CD14-positive monocyte (primary cell): ENCODE data around the gene DCP1A. TPM values are rescaled to one million over a fixed set of nuclear protein-coding genes. Genes with fewer than 3 reads are reported as not detected.

ENCODE experiments used
- DNase-seq, 3 donors: peaks; one replicate each; pipeline ENCODE4 v3.0.0-alpha.2; 2011 to 2022
- H2AFZ ChIP-seq: 2 replicates; pipeline ENCODE4 v1.6.0; 2012; ENCODE audit warnings: mild to moderate bottlenecking, low read depth, low read length, inconsistent platforms; ENCODE audit not compliant: insufficient read depth, poor library complexity, severe bottlenecking
- H3K27ac ChIP-seq, 2 donors: 1 replicate in 1 of 2; 2 replicates in 1 of 2; pipeline ENCODE4 v1.5.1; 2012 to 2013; ENCODE audit warnings: low read length in 2 of 2, control low read depth in 1 of 2, inconsistent platforms in 1 of 2, low read depth in 1 of 2, mild to moderate bottlenecking in 1 of 2
- H3K27me3 ChIP-seq, 2 donors: one replicate each; pipeline versions ENCODE4 v1.6.0 to v1.6.1; 2011 to 2013; ENCODE audit warnings: low read length in 2 of 2; ENCODE audit not compliant: control insufficient read depth in 2 of 2, insufficient read depth in 2 of 2
- H3K36me3 ChIP-seq, 2 donors: replicated peaks in 1 of 2; 1 replicate in 1 of 2; 2 replicates in 1 of 2; pipeline versions ENCODE4 v1.5.1 to v1.6.1; 2012 to 2013; ENCODE audit warnings: low read length in 2 of 2, control low read depth in 1 of 2, inconsistent platforms in 1 of 2, mild to moderate bottlenecking in 1 of 2; ENCODE audit not compliant: insufficient read depth in 2 of 2, control insufficient read depth in 1 of 2
- H3K4me1 ChIP-seq, 2 donors: 1 replicate in 1 of 2; 2 replicates in 1 of 2; pipeline versions ENCODE4 v1.5.1 to v1.6.1; 2012 to 2013; ENCODE audit warnings: low read length in 2 of 2, control low read depth in 1 of 2, inconsistent platforms in 1 of 2, mild to moderate bottlenecking in 1 of 2, moderate library complexity in 1 of 2; ENCODE audit not compliant: insufficient read depth in 2 of 2, control insufficient read depth in 1 of 2
- H3K4me2 ChIP-seq: replicated peaks from 2 replicates; pipeline ENCODE3; 2012; ENCODE audit warnings: low read length, moderate library complexity, mild to moderate bottlenecking; ENCODE audit not compliant: poor library complexity, severe bottlenecking; ENCODE audit errors: extremely low read depth
- H3K4me3 ChIP-seq, 3 experiments: fragments of 200-600 bp in 1 of 3; sonication (generic) in 1 of 3; replicated peaks in 1 of 3; 1 replicate in 2 of 3; 2 replicates in 1 of 3; pipeline ENCODE4 v1.5.1; 2011 to 2013; ENCODE audit warnings: low read length in 3 of 3, mild to moderate bottlenecking in 3 of 3, control low read depth in 2 of 3, low read depth in 2 of 3, inconsistent platforms in 1 of 3, moderate library complexity in 1 of 3
- H3K79me2 ChIP-seq: 2 replicates; pipeline ENCODE4 v1.6.0; 2012; ENCODE audit warnings: mild to moderate bottlenecking, control low read depth, inconsistent platforms, low read length, moderate library complexity; ENCODE audit not compliant: insufficient read depth
- H3K9ac ChIP-seq: 2 replicates; pipeline ENCODE4 v1.6.0; 2017; ENCODE audit warnings: low read length, mild to moderate bottlenecking; ENCODE audit not compliant: insufficient read depth, poor library complexity, severe bottlenecking
- H3K9me3 ChIP-seq, 2 donors: replicated peaks in 1 of 2; 1 replicate in 1 of 2; 2 replicates in 1 of 2; pipeline versions ENCODE4 v1.5.1 to v1.6.1; 2012 to 2013; ENCODE audit warnings: low read length in 2 of 2, control low read depth in 1 of 2; ENCODE audit not compliant: control insufficient read depth in 1 of 2, insufficient read depth in 1 of 2
- H4K20me1 ChIP-seq: 2 replicates; pipeline ENCODE4 v1.6.0; 2012; ENCODE audit warnings: mild to moderate bottlenecking, low read length, control low read depth, moderate library complexity; ENCODE audit not compliant: insufficient read depth
- H3K27ac Mint-ChIP-seq, 7 donors: one replicate each; pipeline ENCODE4 v1.8.0; 2020; ENCODE audit warnings: mild to moderate bottlenecking in 7 of 7, mixed read lengths in 7 of 7, moderate library complexity in 6 of 7, inconsistent platforms in 2 of 7
- H3K27me3 Mint-ChIP-seq, 3 donors: one replicate each; pipeline ENCODE4 v1.8.0; 2021 to 2022; ENCODE audit warnings: low read depth in 3 of 3, mild to moderate bottlenecking in 3 of 3, mixed read lengths in 3 of 3, moderate library complexity in 3 of 3, inconsistent platforms in 1 of 3
- H3K36me3 Mint-ChIP-seq, 2 donors: one replicate each; pipeline ENCODE4 v1.8.0; 2020; ENCODE audit warnings: mixed read lengths in 2 of 2, inconsistent platforms in 1 of 2, mild to moderate bottlenecking in 1 of 2
- H3K4me1 Mint-ChIP-seq: one replicate; pipeline ENCODE4 v1.8.0; 2020; ENCODE audit warnings: mild to moderate bottlenecking, mixed read lengths
- H3K4me3 Mint-ChIP-seq, 2 donors: one replicate each; pipeline ENCODE4 v1.8.0; 2020; ENCODE audit warnings: mild to moderate bottlenecking in 2 of 2, mixed read lengths in 2 of 2, moderate library complexity in 1 of 2
- H3K9me3 Mint-ChIP-seq, 7 donors: one replicate each; pipeline ENCODE4 v1.8.0; 2020 to 2022; ENCODE audit warnings: mixed read lengths in 7 of 7, mild to moderate bottlenecking in 6 of 7, moderate library complexity in 6 of 7, inconsistent platforms in 2 of 7
- CTCF ChIP-seq: fragments of 200-600 bp; IDR thresholded peaks from one replicate; pipeline ENCODE4 v1.8.0; 2022; ENCODE audit warnings: antibody characterized with exemption, mild to moderate bottlenecking
- whole genome bisulfite sequencing: methylation state at CpG from one replicate; pipeline ENCODE4 v1.1.5; 2013; ENCODE audit warnings: missing lambda C conversion rate; ENCODE audit not compliant: insufficient coverage; 5-methylcytosine and 5-hydroxymethylcytosine counted together
- intact Hi-C, 2 donors: fragments of 100-400 bp; cut with micrococcal nuclease; formaldehyde crosslinking; loops; one replicate each; pipeline versions ENCODE4 v1.15.0 to v1.15.1; 2023
- polyA plus RNA-seq, 3 donors: library from polyadenylated mRNA; depleted of rRNA in 1 of 3; unstranded in 2 of 3; stranded (reverse) in 1 of 3; fragments of 300-500 nt in 2 of 3; fragments of >200 nt in 1 of 3; fragmentation: Illumina TruSeq in 2 of 3; gene quantifications; 1 replicate in 2 of 3; 2 replicates in 1 of 3; pipeline ENCODE4 v1.2.3, GENCODE V29; 2012 to 2021

DCP1A gene
- polyA plus RNA-seq, 3 donors: 11.9 to 25.4 (median 19.3) TPM

- WGBS: 0% methylated on average over 8 of the region's 11 CpGs
- peaks cover 23% of the 10 kb centered on the region for H3K4me1 Mint-ChIP-seq
- H3K4me2 ChIP-seq: peak overlapping the region; percentile 90
- H3K9me3 Mint-ChIP-seq: peaks cover 0 to 2% (median 0%) of the 10 kb centered on the region in 7 donors
- intact Hi-C loops: loop anchor here in 1 of 2 donors (5.0 kb wide), 1 partner anchor 545 kb away; the partner anchor contains the start of gene SELENOK
- DNase-seq: no peak
- peak overlapping the region; percentile 96 for H2AFZ ChIP-seq
- no peak for TF ChIP-seq CTCF
- H3K4me3 ChIP-seq: peak overlapping the region; percentile 61 to 100 (median 98)
- no peaks in the 10 kb centered on the region for H3K9me3 ChIP-seq
- peak overlapping the region; percentile 99 for H3K9ac ChIP-seq
- H4K20me1 ChIP-seq: no peaks in the 10 kb centered on the region
- H3K27me3 ChIP-seq: no peaks in the 10 kb centered on the region
- H3K4me3 Mint-ChIP-seq: peak overlapping the region; percentile 95 to 97
- H3K4me1 ChIP-seq: peaks cover 26 to 29% of the 10 kb centered on the region in 2 donors
- peak overlapping the region; percentile 95 to 99 (median 99) for H3K27ac Mint-ChIP-seq
- peaks cover 21 to 28% of the 10 kb centered on the region in 2 donors for H3K36me3 Mint-ChIP-seq
- H3K79me2 ChIP-seq: peaks cover 52% of the 10 kb centered on the region
- H3K27me3 Mint-ChIP-seq: peaks cover 0 to 3% (median 0%) of the 10 kb centered on the region in 3 donors
- H3K36me3 ChIP-seq: peaks cover 17 to 28% of the 10 kb centered on the region in 2 donors
- peak overlapping the region; percentile 96 to 99 for H3K27ac ChIP-seq
These were observed 452 bp downstream of the DCP1A start for GRCh38 chr3:53346922-53347260.

GRCh38 chr3:53346514-53346913 is 829 bp downstream of the DCP1A start:
- intact Hi-C loops: loop anchor here in 1 of 2 donors (5.0 kb wide), 1 partner anchor 546 kb away; the partner anchor contains the start of gene SELENOK
- Histone ChIP-seq H2AFZ (peak overlapping the region; percentile 96), H3K4me2 (peak overlapping the region; percentile 90), H3K36me3 (peaks cover 21 to 32% of the 10 kb centered on the region in 2 donors), H4K20me1 (no peaks in the 10 kb centered on the region), H3K27ac (peak overlapping the region in 1 of 2 donors; percentile 99), H3K27me3 (no peaks in the 10 kb centered on the region), H3K4me3 (peak overlapping the region; percentile 61 to 100 (median 98)), H3K79me2 (peaks cover 52% of the 10 kb centered on the region), H3K9ac (peak overlapping the region; percentile 99), H3K4me1 (peaks cover 26 to 29% of the 10 kb centered on the region in 2 donors), H3K9me3 (no peaks in the 10 kb centered on the region)
- WGBS: 8% methylated on average over 2 of the region's 9 CpGs
- peaks cover 23 to 31% of the 10 kb centered on the region in 2 donors for H3K36me3 Mint-ChIP-seq
- peaks cover 0 to 1% (median 0%) of the 10 kb centered on the region in 3 donors for H3K27me3 Mint-ChIP-seq
- peaks cover 23% of the 10 kb centered on the region for H3K4me1 Mint-ChIP-seq
- H3K4me3 Mint-ChIP-seq: peak overlapping the region; percentile 95 to 97
- no peak for TF ChIP-seq CTCF
- peak in 1 of 3 donors; percentile 20 for DNase-seq
- peaks cover 0 to 2% (median 0%) of the 10 kb centered on the region in 7 donors for H3K9me3 Mint-ChIP-seq
- H3K27ac Mint-ChIP-seq: peak overlapping the region; percentile 95 to 99 (median 99)
